ENCODE measurements around the gene PATL1. TPM values are rescaled to one million over a fixed set of nuclear protein-coding genes. Genes with fewer than 3 reads are reported as not detected.

The PATL1 gene, protein sequence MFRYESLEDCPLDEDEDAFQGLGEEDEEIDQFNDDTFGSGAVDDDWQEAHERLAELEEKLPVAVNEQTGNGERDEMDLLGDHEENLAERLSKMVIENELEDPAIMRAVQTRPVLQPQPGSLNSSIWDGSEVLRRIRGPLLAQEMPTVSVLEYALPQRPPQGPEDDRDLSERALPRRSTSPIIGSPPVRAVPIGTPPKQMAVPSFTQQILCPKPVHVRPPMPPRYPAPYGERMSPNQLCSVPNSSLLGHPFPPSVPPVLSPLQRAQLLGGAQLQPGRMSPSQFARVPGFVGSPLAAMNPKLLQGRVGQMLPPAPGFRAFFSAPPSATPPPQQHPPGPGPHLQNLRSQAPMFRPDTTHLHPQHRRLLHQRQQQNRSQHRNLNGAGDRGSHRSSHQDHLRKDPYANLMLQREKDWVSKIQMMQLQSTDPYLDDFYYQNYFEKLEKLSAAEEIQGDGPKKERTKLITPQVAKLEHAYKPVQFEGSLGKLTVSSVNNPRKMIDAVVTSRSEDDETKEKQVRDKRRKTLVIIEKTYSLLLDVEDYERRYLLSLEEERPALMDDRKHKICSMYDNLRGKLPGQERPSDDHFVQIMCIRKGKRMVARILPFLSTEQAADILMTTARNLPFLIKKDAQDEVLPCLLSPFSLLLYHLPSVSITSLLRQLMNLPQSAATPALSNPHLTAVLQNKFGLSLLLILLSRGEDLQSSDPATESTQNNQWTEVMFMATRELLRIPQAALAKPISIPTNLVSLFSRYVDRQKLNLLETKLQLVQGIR
- 10 to 100 TPM; 17.4 to 21.7 (median 18.5) TPM for total RNA-seq

DNA sequence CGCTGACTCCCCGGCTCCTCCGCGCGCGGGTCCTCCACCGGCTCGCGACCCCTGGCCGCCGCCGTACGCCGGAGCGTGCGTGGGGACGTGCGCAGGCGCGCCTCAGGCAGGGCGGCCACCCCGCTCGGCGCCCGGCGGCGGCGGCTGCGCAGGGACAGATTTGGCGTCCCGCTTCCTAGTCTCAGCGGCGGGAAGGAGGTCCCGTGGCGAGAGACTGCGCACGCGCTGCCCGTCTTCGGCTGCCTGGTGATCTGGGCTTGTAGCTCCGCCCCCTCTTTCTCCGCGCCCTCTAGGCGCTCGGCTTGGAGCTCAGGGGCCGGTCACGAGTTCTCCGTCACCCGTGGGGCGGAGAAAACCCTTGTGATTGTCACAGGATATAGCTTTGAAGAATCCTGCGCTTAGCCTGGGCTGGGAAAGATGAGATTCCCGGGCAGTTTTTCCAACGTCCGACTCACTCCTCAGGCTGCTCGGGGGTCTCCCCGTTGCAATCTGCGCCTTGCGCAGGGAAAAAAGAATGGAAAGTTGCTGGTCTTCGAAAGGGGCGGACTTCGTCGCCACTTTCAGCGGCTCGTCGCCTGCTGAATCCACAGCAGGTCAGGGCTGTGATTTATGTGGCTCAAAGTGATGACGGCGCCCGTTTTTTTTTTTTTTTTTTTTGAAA is at the start of gene PATL1:
Gene PATL1, minus strand, starts transcription at position 88 of the 661 bp plus-strand sequence. CDS start 142 bp downstream, outside the sequence.
- TF ChIP-seq CTCF (IDR thresholded peaks at IDR 0.05) = no peak
- TF ChIP-seq POLR2A (IDR thresholded peaks at IDR 0.05) = peak in 1 of 2 donors; percentile 73
- intact Hi-C loops (cut with DNase I; ENCODE audit: low total_unique reads) = no loop called here
- peak within 1 kb of the TSS; percentile 93 for H3K4me3 ChIP-seq (ENCODE audit: low read depth, poor library complexity, severe bottlenecking)
- DNase-seq (ENCODE audit: low spot score in 2 of 2) = peak; percentile 99 to 100
- 0 to 1% methylated on average over 27 to 31 of the region's 68 CpGs for WGBS, 2 donors

GRCh38 chr11:59716051-59716450 is 47.2 kb upstream of the PATL1 start:
- DNase-seq (ENCODE audit: low spot score in 2 of 2) = no peak
- 56 to 68% methylated on average over 3 of the region's 3 CpGs for WGBS, 2 donors
- TF ChIP-seq CTCF (IDR thresholded peaks at IDR 0.05) (no peak), POLR2A (IDR thresholded peaks at IDR 0.05) (no peak)
- intact Hi-C loops (cut with DNase I; ENCODE audit: low total_unique reads) = no loop called here
- H3K4me3 ChIP-seq (ENCODE audit: low read depth, poor library complexity, severe bottlenecking) = no peak overlapping the region

DNA sequence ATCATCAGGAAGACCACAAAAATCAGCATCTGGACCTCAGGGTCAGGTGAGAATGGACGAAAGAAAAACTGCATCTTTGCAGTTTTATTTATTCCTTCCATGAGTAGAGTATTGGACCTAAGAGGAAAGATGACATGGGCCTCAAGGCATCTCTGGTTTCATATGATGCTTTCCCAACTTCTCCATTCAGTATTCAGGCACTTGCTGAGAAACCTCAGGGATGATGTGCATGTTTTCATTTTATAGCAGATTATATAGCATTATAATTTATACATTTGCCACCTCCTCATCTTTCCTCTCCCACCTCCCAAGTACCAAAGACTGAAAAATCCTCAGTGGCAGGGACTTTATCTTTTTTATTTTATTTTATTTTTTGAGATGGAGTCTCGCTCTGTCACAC is 44.9 kb upstream of the PATL1 start, which contains the start of gene OR10V1:
Gene OR10V1, minus strand, starts transcription at position 101 of the 400 bp plus-strand sequence. Its CDS starts 0 bp downstream, at position 101.
- DNase-seq (ENCODE audit: low spot score in 2 of 2) = no peak
- WGBS, 2 donors = 87% methylated on average over 2 of the region's 2 CpGs
- intact Hi-C loops (cut with DNase I; ENCODE audit: low total_unique reads) = no loop called here
- TF ChIP-seq CTCF (IDR thresholded peaks at IDR 0.05) (no peak), POLR2A (IDR thresholded peaks at IDR 0.05) (no peak)
- no peak within 1 kb of the TSS for H3K4me3 ChIP-seq (ENCODE audit: low read depth, poor library complexity, severe bottlenecking)

- no peak for DNase-seq (ENCODE audit: low spot score in 2 of 2)
- TF ChIP-seq POLR2A (IDR thresholded peaks at IDR 0.05) (no peak), CTCF (IDR thresholded peaks at IDR 0.05) (no peak)
- 62 to 76% methylated on average over 3 of the region's 3 CpGs for WGBS, 2 donors
- no peak overlapping the region for H3K4me3 ChIP-seq (ENCODE audit: low read depth, poor library complexity, severe bottlenecking)
- intact Hi-C loops (cut with DNase I; ENCODE audit: low total_unique reads) = no loop called here
These were observed 41.5 kb upstream of the PATL1 start for GRCh38 chr11:59710136-59710847.

GRCh38 chr11:59708537-59708936 is 39.7 kb upstream of the PATL1 start:
- H3K4me3 ChIP-seq (ENCODE audit: low read depth, poor library complexity, severe bottlenecking) = no peak overlapping the region
- TF ChIP-seq CTCF (IDR thresholded peaks at IDR 0.05) (no peak), POLR2A (IDR thresholded peaks at IDR 0.05) (no peak)
- WGBS, 2 donors = 39 to 42% methylated on average over 1 of the region's 1 CpG
- no peak for DNase-seq (ENCODE audit: low spot score in 2 of 2)
- intact Hi-C loops (cut with DNase I; ENCODE audit: low total_unique reads) = no loop called here
